A549 treated with CpdA at 1 μM for 4 hours (cell line): Measurements from ENCODE around the gene OPN1MW2. TPM values are rescaled to one million over a fixed set of nuclear protein-coding genes. Genes with fewer than 3 reads are reported as not detected.

Experiments
- total RNA-seq: library from RNA; stranded (reverse); fragments of 200-300 nt; extraction: Qiagen RNA extraction; gene quantifications from 5 replicates; pipeline ENCODE4 v1.2.3, GENCODE V29; 2022; ENCODE audit warnings: low read depth

The OPN1MW2 gene
- total RNA-seq = not detected in 5 replicates

GRCh38 chrX:154219456-154219855, at the start of gene OPN1MW2:
TSS of gene OPN1MW2 (plus strand) at chrX:154219756. CDS start at chrX:154219816, 60 bp downstream.

DNA sequence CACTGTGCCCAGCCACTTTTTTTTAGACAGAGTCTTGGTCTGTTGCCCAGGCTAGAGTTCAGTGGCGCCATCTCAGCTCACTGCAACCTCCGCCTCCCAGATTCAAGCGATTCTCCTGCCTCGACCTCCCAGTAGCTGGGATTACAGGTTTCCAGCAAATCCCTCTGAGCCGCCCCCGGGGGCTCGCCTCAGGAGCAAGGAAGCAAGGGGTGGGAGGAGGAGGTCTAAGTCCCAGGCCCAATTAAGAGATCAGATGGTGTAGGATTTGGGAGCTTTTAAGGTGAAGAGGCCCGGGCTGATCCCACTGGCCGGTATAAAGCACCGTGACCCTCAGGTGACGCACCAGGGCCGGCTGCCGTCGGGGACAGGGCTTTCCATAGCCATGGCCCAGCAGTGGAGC, 37.3 kb upstream of the OPN1MW2 start, which contains the start of gene OPN1MW:
TSS of gene OPN1MW (plus strand) at position 301 of the 400 bp plus-strand sequence. CDS start at position 383, 82 bp downstream.

GRCh38 chrX:154257282-154257681, 37.7 kb downstream of the OPN1MW2 start, which contains the start of gene OPN1MW3:
TSS of gene OPN1MW3 (plus strand) at chrX:154257582. CDS start at chrX:154257620, 38 bp downstream.

Other genes with a start within 250 kb of the OPN1MW2 start
- gene HCFC1, start 247.9 kb upstream of the OPN1MW2 start, total RNA-seq = 36.3 to 45.1 TPM (median 40.5 TPM) in 5 replicates
- 3.4 to 8.9 TPM (median 5.1 TPM) in 5 replicates for gene TMEM187, start 247.0 kb upstream of the OPN1MW2 start, total RNA-seq
- 185 to 227 TPM (median 213 TPM) in 5 replicates for gene IRAK1, start 199.9 kb upstream of the OPN1MW2 start, total RNA-seq
- gene MECP2, start 122.0 kb upstream of the OPN1MW2 start, total RNA-seq = 17.0 to 20.7 TPM (median 20.1 TPM) in 5 replicates
- not detected in 5 replicates for gene OPN1LW, start 75.5 kb upstream of the OPN1MW2 start, total RNA-seq
- gene OPN1MW, start 37.2 kb upstream of the OPN1MW2 start, total RNA-seq = not detected in 5 replicates
- not detected in 5 replicates for gene OPN1MW3, start 37.8 kb downstream of the OPN1MW2 start, total RNA-seq
- gene TEX28, start 75.4 kb downstream of the OPN1MW2 start, total RNA-seq = not detected in 5 replicates
- 0.10 to 0.23 TPM in 2 of 5 replicates, not detected in the others for gene TKTL1, start 76.0 kb downstream of the OPN1MW2 start, total RNA-seq
- gene FLNA, start 154.9 kb downstream of the OPN1MW2 start, total RNA-seq = 1,432 to 1,768 TPM (median 1,617 TPM) in 5 replicates
- 114 to 166 TPM (median 150 TPM) in 5 replicates for gene EMD, start 159.5 kb downstream of the OPN1MW2 start, total RNA-seq
- 5,322 to 5,614 TPM (median 5,495 TPM) in 5 replicates for gene RPL10, start 178.6 kb downstream of the OPN1MW2 start, total RNA-seq
- 24.8 to 33.0 TPM (median 25.7 TPM) in 5 replicates for gene DNASE1L1, start 189.5 kb downstream of the OPN1MW2 start, total RNA-seq
- 29.2 to 38.1 TPM (median 37.3 TPM) in 5 replicates for gene TAFAZZIN, start 191.8 kb downstream of the OPN1MW2 start, total RNA-seq
- 74.5 to 108 TPM (median 106 TPM) in 5 replicates for gene ATP6AP1, start 208.9 kb downstream of the OPN1MW2 start, total RNA-seq
- gene GDI1, start 217.4 kb downstream of the OPN1MW2 start, total RNA-seq = 87.3 to 107 TPM (median 98.1 TPM) in 5 replicates
- 105 to 122 TPM (median 115 TPM) in 5 replicates for gene FAM50A, start 224.4 kb downstream of the OPN1MW2 start, total RNA-seq
- gene PLXNA3, start 238.5 kb downstream of the OPN1MW2 start, total RNA-seq = 9.0 to 14.6 TPM (median 13.0 TPM) in 5 replicates